Panc1 (cell line): ENCODE measurements around the gene CHERP. TPM values are rescaled to one million over a fixed set of nuclear protein-coding genes. Genes with fewer than 3 reads are reported as not detected.
A peak's percentile ranks its signal among the peaks of the same experiment; 100 is the strongest.

Source experiments
- ATAC-seq: fragments of 200-7000 bp; cut with Tn5 transposase; 2 replicates; pipeline ENCODE4 v1.9.1; 2020; ENCODE audit warnings: mild to moderate bottlenecking, moderate library complexity
- BruUV-seq: library from RNA; stranded (reverse); fragments of 400-500 nt; replicated peaks from 2 replicates; lab custom pipeline; 2021; lab: Mats Ljungman, UMichigan
- CTCF ChIA-PET: fragments of 300-600 bp; sonication (Branson Sonifier 250); formaldehyde crosslinking; loops from one replicate; lab custom pipeline; 2022; ENCODE audit warnings: antibody characterized with exemption; lab: Charles Lee
- POLR2A ChIA-PET: fragments of 300-600 bp; sonication (Branson Sonifier 250); formaldehyde crosslinking; loops from one replicate; lab custom pipeline; 2022; ENCODE audit warnings: antibody characterized with exemption; lab: Charles Lee
- DNase-seq: peaks from one replicate; pipeline ENCODE4 v3.0.0-alpha.2; 2010; ENCODE audit warnings: low read depth, low spot score
- H3K27ac ChIP-seq: 2 replicates; pipeline ENCODE4 v1.5.1; 2011; ENCODE audit warnings: mild to moderate bottlenecking, low read length, inconsistent platforms
- H3K27me3 ChIP-seq: fragments of 200-500 bp; sonication (Bioruptor generic); 2 replicates; pipeline ENCODE4 v1.6.0; 2014; ENCODE audit warnings: low read length, inconsistent platforms; ENCODE audit not compliant: control insufficient read depth, insufficient read depth
- H3K36me3 ChIP-seq: fragments of 200-500 bp; sonication (Bioruptor generic); 2 replicates; pipeline ENCODE4 v1.5.1; 2014; ENCODE audit warnings: inconsistent platforms, mild to moderate bottlenecking, low read length, moderate library complexity; ENCODE audit not compliant: control insufficient read depth, insufficient read depth
- H3K4me1 ChIP-seq: 2 replicates; pipeline ENCODE4 v1.5.1; 2011; ENCODE audit warnings: inconsistent platforms, mild to moderate bottlenecking, low read length, moderate library complexity; ENCODE audit not compliant: control insufficient read depth, insufficient read depth
- H3K4me3 ChIP-seq, 2 experiments: 2 replicates each; pipeline ENCODE4 v1.5.1; 2011 to 2012; ENCODE audit warnings: low read depth in 2 of 2, low read length in 2 of 2, mild to moderate bottlenecking in 2 of 2, inconsistent platforms in 1 of 2, moderate library complexity in 1 of 2
- H3K9me3 ChIP-seq: fragments of 200-500 bp; sonication (Bioruptor generic); 2 replicates; pipeline ENCODE4 v1.5.1; 2014; ENCODE audit warnings: low read depth, mild to moderate bottlenecking, inconsistent platforms, low read length, moderate library complexity; ENCODE audit not compliant: control insufficient read depth, insufficient read depth
- CTCF ChIP-seq: fragments of 450-650 bp; IDR thresholded peaks from 2 replicates; pipeline ENCODE4 v1.5.1; 2017; ENCODE audit warnings: mild to moderate bottlenecking
- REST ChIP-seq, 2 experiments: IDR thresholded peaks; 2 replicates each; pipeline ENCODE4 v1.6.1; 2011 to 2012; ENCODE audit warnings: low read depth in 2 of 2, control low read depth in 1 of 2, low read length in 1 of 2, mild to moderate bottlenecking in 1 of 2, moderate library complexity in 1 of 2; ENCODE audit not compliant: insufficient read depth in 1 of 2
- SIN3A ChIP-seq: IDR thresholded peaks from 2 replicates; pipeline ENCODE4 v1.6.1; 2012; ENCODE audit warnings: low read depth, mild to moderate bottlenecking, low read length, moderate library complexity, borderline replicate concordance; ENCODE audit not compliant: insufficient read depth
- TCF7L2 ChIP-seq: IDR thresholded peaks from 2 replicates; pipeline ENCODE4 v1.6.1; 2011; ENCODE audit warnings: mild to moderate bottlenecking, low read depth, low read length, inconsistent platforms
- in situ Hi-C: cut with HindIII; loops from 2 replicates; pipeline ENCODE4 v1.10.0; 2016; ENCODE audit warnings: low sequenced_read_pairs, low pct_unique_long_range_greater_than_20kb
- intact Hi-C: fragments of 100-400 bp; cut with micrococcal nuclease; formaldehyde crosslinking; loops from one replicate; pipeline ENCODE4 v1.10.0; 2022; ENCODE audit not compliant: unreplicated experiment
- total RNA-seq: library from RNA; stranded (reverse); gene quantifications from one replicate; pipeline ENCODE4 v1.2.1, GENCODE V29; 2021; ENCODE audit not compliant: unreplicated experiment

Gene CHERP
- total RNA-seq, 1 experiment from 2014 or later: 48.3 TPM

DNA sequence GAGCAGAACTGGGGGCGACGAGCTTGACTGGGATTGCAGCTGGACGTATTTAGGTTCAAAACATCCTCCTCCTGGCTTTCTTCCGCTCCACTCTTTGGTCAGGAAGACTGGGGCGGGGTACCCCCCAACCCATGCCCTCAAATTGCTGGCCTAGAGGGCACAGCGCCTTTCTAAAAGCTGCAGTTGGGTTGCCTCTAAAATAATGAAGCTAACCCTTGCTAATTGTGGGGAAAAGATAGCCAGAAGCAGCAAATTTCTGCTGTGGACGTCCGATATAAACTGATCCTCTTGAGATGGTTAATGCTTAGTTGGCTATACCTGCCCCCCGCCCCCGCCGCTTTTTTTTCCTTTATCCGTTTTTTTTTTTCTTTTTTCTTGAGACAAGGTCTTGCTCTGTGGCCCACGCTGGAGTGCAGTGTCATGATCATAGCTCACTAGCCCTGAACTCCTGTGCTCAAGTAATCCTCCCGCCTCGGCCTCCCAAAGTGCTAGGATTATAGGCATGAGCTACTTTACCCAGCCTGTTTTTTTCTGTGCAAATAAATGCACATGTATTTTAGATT lies 754 bp upstream of the CHERP start:
- Histone ChIP-seq H3K27me3 (no peaks in the 10 kb centered on the region), H3K4me1 (peaks cover 8% of the 10 kb centered on the region; the same call in 1 of the 2 replicates), H3K9me3 (no peaks in the 10 kb centered on the region), H3K36me3 (peaks cover 4% of the 10 kb centered on the region), H3K4me3 (peak overlapping the region; percentile 95 to 97), H3K27ac (peak overlapping the region; percentile 90)
- ChIA-PET CTCF (interaction anchor here (0.6 kb wide), 1 partner anchor 71 kb away, joined by 10 read pairs; no protein-coding TSS in a partner anchor), POLR2A (interaction anchor here (0.6 kb wide), 2 partner anchors 9 to 81 kb away, joined by 6 to 7 read pairs; no protein-coding TSS in a partner anchor)
- in situ Hi-C loops: no loop called here
- no peak for ATAC-seq
- no peak for DNase-seq
- no peak for TF ChIP-seq TCF7L2
- TF ChIP-seq REST (IDR thresholded peaks at IDR 0.05; ENCODE audit: insufficient read depth in 1 of 2, low read depth in 2 of 2, low read length in 1 of 2): no peak
- BruUV-seq: TSS peak; percentile 95
- intact Hi-C loops: no loop called here

DNA sequence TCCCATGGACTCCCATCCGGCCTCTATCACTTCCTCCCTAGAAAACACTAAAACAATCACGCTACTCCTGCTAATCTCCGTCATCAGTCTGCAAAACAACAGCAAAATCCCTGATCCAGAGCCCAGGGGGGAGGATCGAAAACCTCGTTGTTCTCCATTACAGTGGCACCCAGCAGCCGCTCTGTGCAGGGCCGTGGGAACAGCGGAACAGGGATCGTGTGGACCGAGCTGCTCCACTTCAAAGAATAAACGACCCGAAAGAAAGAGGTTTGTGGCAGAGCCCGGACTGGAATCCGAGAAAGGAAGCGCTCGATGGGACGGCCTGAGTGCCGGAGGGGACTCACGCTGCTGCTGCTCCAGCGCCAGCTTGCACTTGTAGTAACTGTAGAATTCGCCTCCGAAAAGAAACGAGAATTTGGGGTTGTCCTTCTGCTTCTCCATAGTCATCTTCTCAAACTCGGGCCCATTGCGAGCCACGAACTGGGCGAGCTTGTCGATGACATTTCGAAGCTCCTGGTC lies 652 bp downstream of the CHERP start:
- CTCF ChIA-PET: no interaction called here
- H3K36me3 ChIP-seq: peaks cover 4% of the 10 kb centered on the region
- H3K27me3 ChIP-seq: no peaks in the 10 kb centered on the region
- POLR2A ChIA-PET: interaction anchor here (0.6 kb wide), 1 partner anchor 148 kb away, joined by 13 read pairs; no protein-coding TSS in a partner anchor
- DNase-seq: no peak
- TF ChIP-seq TCF7L2 (no peak), SIN3A (no peak)
- TSS peak; percentile 92 for BruUV-seq
- ATAC-seq: no peak
- peaks cover 8% of the 10 kb centered on the region; the same call in 1 of the 2 replicates for H3K4me1 ChIP-seq
- in situ Hi-C loops: no loop called here
- no peaks in the 10 kb centered on the region for H3K9me3 ChIP-seq
- intact Hi-C loops: no loop called here
- H3K4me3 ChIP-seq: peak overlapping the region; percentile 95 to 97
- peak overlapping the region; percentile 89 for H3K27ac ChIP-seq

GRCh38 chr19:16540948-16541347 lies 1.3 kb downstream of the CHERP start:
- in situ Hi-C loops (no loop called here), intact Hi-C loops (no loop called here)
- no peaks in the 10 kb centered on the region for H3K27me3 ChIP-seq
- no peak for ATAC-seq
- H3K4me1 ChIP-seq: peaks cover 8% of the 10 kb centered on the region; the same call in 1 of the 2 replicates
- H3K36me3 ChIP-seq: peaks cover 4% of the 10 kb centered on the region
- no peak for DNase-seq
- H3K4me3 ChIP-seq: peak overlapping the region; percentile 95 to 97
- no peak for TF ChIP-seq TCF7L2
- no peak for TF ChIP-seq CTCF
- CTCF ChIA-PET: no interaction called here
- POLR2A ChIA-PET: interaction anchor here (0.6 kb wide), 1 partner anchor 147 kb away, joined by 13 read pairs; no protein-coding TSS in a partner anchor
- BruUV-seq: no TSS peak
- H3K9me3 ChIP-seq: no peaks in the 10 kb centered on the region
- H3K27ac ChIP-seq: peak overlapping the region; percentile 89
